Neural progenitor cell (in vitro differentiated cells): ENCODE measurements around the gene CYP4F3.

ENCODE experiments used
- CTCF ChIP-seq: fragments of 200-600 bp; sonication (generic); IDR thresholded peaks from 2 replicates; pipeline ENCODE4 v1.5.1; 2017; ENCODE audit warnings: antibody characterized with exemption, mild to moderate bottlenecking
- EZH2 ChIP-seq: fragments of 200-600 bp; sonication (generic); IDR thresholded peaks from 2 replicates; pipeline ENCODE4 v1.6.1; 2017; ENCODE audit warnings: antibody characterized with exemption, mild to moderate bottlenecking, moderate library complexity
- EZH2phosphoT487 ChIP-seq: fragments of 200-600 bp; sonication (generic); IDR thresholded peaks from 2 replicates; pipeline ENCODE4 v1.6.1; 2017; ENCODE audit warnings: antibody characterized with exemption

- TF ChIP-seq CTCF (no peak), EZH2phosphoT487 (no peak), EZH2 (no peak)
Observed at GRCh38 chr19:15618321-15618720, 22.4 kb upstream of the CYP4F3 start.
